ENCODE results near the gene ALPK1.

The ALPK1 gene

DNA sequence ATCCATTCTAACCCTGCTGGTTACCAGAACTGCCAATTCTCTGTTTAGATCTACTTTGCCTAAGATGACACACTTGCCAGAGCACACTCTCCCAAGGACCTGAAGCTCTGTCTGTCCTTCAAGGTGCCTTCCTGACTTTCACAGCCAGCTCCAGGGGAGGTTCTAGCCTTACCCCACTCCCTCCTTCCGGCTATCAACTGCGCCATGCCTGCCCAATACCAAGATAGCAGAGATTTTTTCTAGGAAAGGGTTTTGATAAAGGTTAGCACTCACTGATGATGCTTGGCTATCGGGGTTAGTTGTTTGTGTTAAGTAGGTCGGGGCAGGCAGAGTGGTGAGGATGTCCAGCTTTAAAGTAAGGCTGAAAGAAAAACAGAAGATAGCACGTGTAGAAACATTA is 14.3 kb downstream of the ALPK1 start:
- TF ChIP-seq, protein P1, sequence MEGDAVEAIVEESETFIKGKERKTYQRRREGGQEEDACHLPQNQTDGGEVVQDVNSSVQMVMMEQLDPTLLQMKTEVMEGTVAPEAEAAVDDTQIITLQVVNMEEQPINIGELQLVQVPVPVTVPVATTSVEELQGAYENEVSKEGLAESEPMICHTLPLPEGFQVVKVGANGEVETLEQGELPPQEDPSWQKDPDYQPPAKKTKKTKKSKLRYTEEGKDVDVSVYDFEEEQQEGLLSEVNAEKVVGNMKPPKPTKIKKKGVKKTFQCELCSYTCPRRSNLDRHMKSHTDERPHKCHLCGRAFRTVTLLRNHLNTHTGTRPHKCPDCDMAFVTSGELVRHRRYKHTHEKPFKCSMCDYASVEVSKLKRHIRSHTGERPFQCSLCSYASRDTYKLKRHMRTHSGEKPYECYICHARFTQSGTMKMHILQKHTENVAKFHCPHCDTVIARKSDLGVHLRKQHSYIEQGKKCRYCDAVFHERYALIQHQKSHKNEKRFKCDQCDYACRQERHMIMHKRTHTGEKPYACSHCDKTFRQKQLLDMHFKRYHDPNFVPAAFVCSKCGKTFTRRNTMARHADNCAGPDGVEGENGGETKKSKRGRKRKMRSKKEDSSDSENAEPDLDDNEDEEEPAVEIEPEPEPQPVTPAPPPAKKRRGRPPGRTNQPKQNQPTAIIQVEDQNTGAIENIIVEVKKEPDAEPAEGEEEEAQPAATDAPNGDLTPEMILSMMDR (IDR thresholded peaks at IDR 0.05; ENCODE audit: extremely low read depth, missing control alignments): no peak
- DNase-seq (ENCODE audit: low spot score): no peak

DNA sequence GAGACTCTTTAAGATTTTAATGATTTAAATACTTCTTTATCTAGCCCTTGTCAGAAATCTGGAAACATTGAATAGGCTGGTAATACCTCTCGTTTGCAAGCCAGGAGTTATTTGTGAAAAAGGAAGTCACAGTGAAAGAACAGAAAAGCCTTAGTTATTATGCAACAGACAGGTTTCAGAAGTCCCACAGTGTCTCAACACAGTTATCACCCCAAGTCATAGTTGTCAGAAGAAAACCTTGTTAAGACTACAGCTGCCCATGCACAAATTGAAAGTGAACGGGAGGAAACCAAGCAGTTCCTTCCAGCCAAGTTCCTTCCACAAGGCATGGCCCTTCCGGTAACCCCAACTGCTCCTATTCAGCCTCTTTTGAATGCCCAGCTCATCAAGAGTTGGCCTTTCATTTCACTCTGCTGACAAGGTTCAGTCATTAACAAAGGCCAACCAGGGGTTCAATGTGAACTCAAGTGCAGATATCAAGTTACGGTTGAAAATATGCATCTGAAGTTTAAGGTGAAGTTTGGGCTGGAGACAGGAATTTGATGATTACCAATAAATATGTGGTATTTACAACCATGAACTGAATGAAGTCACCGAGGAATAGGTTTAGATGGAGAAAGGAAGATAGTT is 15.6 kb downstream of the ALPK1 start:
- peak; percentile 67 for DNase-seq (ENCODE audit: low spot score)
- TF ChIP-seq, protein P1 (IDR thresholded peaks at IDR 0.05; ENCODE audit: extremely low read depth, missing control alignments): no peak

DNA sequence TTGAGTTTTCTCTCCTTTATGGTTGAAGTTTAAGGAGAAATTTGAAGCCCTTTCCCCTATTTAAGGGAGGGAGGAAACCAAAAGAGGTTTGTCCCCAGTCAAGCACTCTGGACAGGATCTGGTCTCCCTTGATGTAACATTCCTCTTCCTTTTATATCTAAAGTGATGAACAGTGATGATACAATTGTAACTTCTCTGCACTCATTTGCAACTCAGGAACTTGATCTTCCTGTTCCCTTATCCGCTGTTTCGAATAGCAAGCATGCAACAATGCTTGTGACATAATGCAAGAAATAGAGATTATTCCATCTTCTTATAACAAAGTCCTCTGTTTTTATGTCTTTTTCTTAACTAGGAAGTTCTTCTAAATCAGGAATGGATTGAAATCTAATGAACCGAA is 18.3 kb downstream of the ALPK1 start:
- TF ChIP-seq, protein P1 (IDR thresholded peaks at IDR 0.05; ENCODE audit: extremely low read depth, missing control alignments): no peak
- no peak for DNase-seq (ENCODE audit: low spot score)

DNA sequence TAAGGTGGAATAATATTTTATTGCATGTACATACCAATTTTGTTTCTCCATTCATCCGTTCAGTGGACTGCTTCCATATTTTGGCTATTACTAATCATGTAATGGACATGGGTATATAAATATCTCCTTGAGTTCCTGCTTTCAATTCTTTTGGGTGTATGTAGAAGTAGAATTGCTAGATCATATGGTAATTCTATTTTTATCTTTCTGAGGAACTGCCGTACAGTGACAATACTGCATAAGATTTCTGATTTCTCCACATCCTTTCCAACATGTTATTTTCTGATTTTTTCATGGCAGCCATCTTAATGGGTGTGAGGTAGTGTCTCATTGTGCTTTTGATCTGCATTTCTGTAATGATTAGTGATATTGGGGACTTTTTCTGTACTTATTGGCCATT is 19.2 kb downstream of the ALPK1 start:
- DNase-seq (ENCODE audit: low spot score): no peak
- TF ChIP-seq, protein P1 (IDR thresholded peaks at IDR 0.05; ENCODE audit: extremely low read depth, missing control alignments): no peak

DNA sequence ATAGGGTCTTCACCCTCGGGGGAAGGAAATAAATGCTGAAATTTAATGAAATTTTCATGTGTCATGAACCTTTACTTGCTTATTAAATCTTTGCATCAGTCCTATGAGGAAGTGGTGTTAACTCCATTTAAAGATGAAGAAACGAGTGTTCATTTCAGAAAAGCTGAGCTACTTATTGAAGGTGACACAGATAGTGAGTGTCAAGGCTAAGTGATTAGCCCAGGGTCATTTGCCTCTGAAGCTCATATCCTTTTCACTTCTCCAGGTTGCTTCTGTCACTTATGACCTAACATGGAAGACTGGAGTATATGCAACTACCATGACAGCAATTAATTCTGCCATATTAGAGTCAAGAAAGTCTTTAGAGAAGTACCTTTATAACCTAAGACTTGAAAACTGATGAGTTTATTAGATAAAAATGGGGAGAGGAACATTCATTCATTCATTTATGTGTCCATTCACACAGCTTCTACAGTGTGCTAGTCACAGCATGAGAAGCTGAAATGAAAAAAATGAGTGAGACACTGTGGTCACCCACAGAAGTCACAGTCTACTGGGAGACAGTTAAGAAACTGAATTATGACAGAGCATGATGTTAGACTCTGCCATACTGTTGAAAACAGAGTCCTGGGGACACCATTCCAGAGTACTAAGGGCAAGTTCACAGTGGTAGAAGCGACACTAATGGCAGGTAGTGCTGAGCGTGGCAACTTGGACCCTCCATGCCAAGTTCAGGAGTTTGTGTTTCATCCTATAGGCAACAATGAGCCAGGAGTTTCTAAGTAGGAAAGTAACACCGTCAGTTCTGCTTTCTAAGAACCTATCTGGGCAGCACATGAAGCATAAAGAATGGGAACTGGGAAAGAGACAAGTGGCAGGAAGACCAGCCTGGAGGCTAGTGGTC is 21.3 kb downstream of the ALPK1 start:
- peak; percentile 44 for DNase-seq (ENCODE audit: low spot score)
- TF ChIP-seq, protein P1 (IDR thresholded peaks at IDR 0.05; ENCODE audit: extremely low read depth, missing control alignments): no peak

DNA sequence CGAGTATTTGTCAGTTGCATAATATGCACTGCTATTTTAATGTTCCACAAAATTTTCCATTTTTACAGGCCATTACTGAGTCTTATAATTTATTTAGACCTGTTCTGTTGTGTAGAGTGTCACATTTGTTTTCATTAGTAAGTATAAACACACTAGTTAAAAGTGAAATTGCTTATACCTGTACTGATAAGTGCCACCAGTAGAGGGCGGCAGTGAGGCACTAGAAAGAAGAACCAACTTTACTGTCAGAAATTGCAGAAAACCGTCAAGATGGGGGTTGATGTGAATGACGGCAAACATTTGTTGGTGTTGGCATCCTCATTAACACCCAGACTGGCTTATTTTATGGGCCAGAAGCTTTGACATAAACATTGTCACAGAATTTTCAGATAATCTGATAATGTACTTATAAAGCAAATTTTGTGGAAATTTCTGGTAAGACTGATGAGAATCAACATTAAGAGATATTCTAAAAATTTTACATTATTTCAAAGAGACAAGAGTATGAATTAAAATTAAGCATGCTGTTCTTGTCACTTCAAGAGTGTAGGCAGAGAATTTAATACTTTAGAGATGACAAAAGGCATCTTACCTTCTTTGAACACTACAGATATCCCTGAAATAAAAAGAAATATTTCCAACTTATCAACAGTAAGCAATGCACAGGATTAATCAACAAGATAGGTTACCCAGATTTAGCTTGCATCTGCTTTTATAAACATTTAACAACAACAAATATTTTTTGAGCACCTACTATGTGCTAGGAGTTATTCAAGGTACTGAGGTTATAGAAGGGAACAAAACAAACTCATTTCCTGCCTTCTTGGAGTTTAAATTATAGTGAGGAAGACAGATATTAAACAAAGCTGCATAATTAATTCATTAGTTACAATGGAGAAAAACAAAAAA is 24.9 kb downstream of the ALPK1 start:
- TF ChIP-seq, protein P1 (IDR thresholded peaks at IDR 0.05; ENCODE audit: extremely low read depth, missing control alignments): peak; percentile 63
- DNase-seq (ENCODE audit: low spot score): peak; percentile 52
